Neural cell (in vitro differentiated cells): ENCODE results near the gene ZNF334. TPM values are rescaled to one million over a fixed set of nuclear protein-coding genes. Genes with fewer than 3 reads are reported as not detected.

Experiments
- H2AFZ ChIP-seq: fragments of 200-600, 300-800 bp; sonication (generic), shearing (Covaris generic); 2 replicates; pipeline ENCODE4 v1.6.0; 2014; ENCODE audit warnings: low read depth, mild to moderate bottlenecking, antibody characterized with exemption, low read length, moderate library complexity
- H3F3A ChIP-seq: fragments of 200-600 bp; shearing (Covaris generic); 2 replicates; pipeline ENCODE4 v1.6.1; 2016; ENCODE audit warnings: mild to moderate bottlenecking, moderate library complexity, mixed read lengths, antibody characterized with exemption, low read length; ENCODE audit not compliant: insufficient read depth, poor library complexity, severe bottlenecking
- H3K27ac ChIP-seq: fragments of 200-600, 300-800 bp; sonication (generic), shearing (Covaris generic); 2 replicates; pipeline ENCODE4 v1.5.1; 2014; ENCODE audit warnings: mild to moderate bottlenecking, low read length, moderate library complexity
- H3K27me3 ChIP-seq: fragments of 300-800, 200-600 bp; sonication (generic), shearing (Covaris generic); 2 replicates; pipeline ENCODE4 v1.6.0; 2014; ENCODE audit warnings: mild to moderate bottlenecking, low read depth, low read length, moderate library complexity; ENCODE audit not compliant: insufficient read depth
- H3K36me3 ChIP-seq: fragments of 300-800, 200-600 bp; sonication (generic), shearing (Covaris generic); 2 replicates; pipeline ENCODE4 v1.5.1; 2014; ENCODE audit warnings: mild to moderate bottlenecking, antibody characterized with exemption, low read length, moderate library complexity; ENCODE audit not compliant: insufficient read depth
- H3K4me2 ChIP-seq: fragments of 300-800, 200-600 bp; sonication (generic), shearing (Covaris generic); 2 replicates; pipeline ENCODE4 v1.6.0; 2014; ENCODE audit warnings: mild to moderate bottlenecking, low read length
- H3K4me3 ChIP-seq: fragments of 300-800, 200-600 bp; sonication (generic), shearing (Covaris generic); 2 replicates; pipeline ENCODE4 v1.5.1; 2014; ENCODE audit warnings: mild to moderate bottlenecking, low read length, moderate library complexity
- H3K79me2 ChIP-seq: fragments of 200-600 bp; shearing (Covaris generic); replicated peaks from 2 replicates; pipeline ENCODE4 v1.6.0; 2014; ENCODE audit warnings: mild to moderate bottlenecking, low read length, moderate library complexity; ENCODE audit not compliant: insufficient read depth
- H3K9ac ChIP-seq: fragments of 300-800, 200-600 bp; sonication (generic), shearing (Covaris generic); 2 replicates; pipeline ENCODE4 v1.6.1; 2016; ENCODE audit warnings: mild to moderate bottlenecking, low read length, mixed read lengths
- H3K9me2 ChIP-seq: fragments of 200-600 bp; shearing (Covaris generic); 2 replicates; pipeline ENCODE4 v1.6.1; 2016; ENCODE audit warnings: mild to moderate bottlenecking, low read length, mixed read lengths; ENCODE audit not compliant: insufficient read depth
- H3K9me3 ChIP-seq: fragments of 200-600, 300-800 bp; sonication (generic), shearing (Covaris generic); 2 replicates; pipeline ENCODE4 v1.6.1; 2016; ENCODE audit warnings: mild to moderate bottlenecking, mixed run types, low read length, moderate library complexity, mixed read lengths
- H4K20me1 ChIP-seq: fragments of 200-600 bp; shearing (Covaris generic); 2 replicates; pipeline ENCODE4 v1.6.1; 2016; ENCODE audit warnings: mild to moderate bottlenecking, mixed run types; ENCODE audit not compliant: insufficient read depth
- EP300 ChIP-seq: fragments of 450-650 bp; conservative IDR thresholded peaks from 2 replicates; pipeline ENCODE4 v1.6.1; 2014; ENCODE audit warnings: antibody characterized with exemption, mild to moderate bottlenecking, moderate library complexity; ENCODE audit not compliant: poor library complexity, severe bottlenecking
- EZH2 ChIP-seq: fragments of 200-600, 300-800 bp; shearing (Covaris generic), sonication (generic); IDR thresholded peaks from 2 replicates; pipeline ENCODE4 v1.6.1; 2014; ENCODE audit warnings: antibody characterized with exemption, low read length, borderline replicate concordance, mild to moderate bottlenecking; ENCODE audit not compliant: insufficient read depth, poor library complexity, severe bottlenecking
- MXI1 ChIP-seq: fragments of 450-650 bp; conservative IDR thresholded peaks from 2 replicates; pipeline ENCODE4 v1.6.1; 2014; ENCODE audit warnings: antibody characterized with exemption, mild to moderate bottlenecking; ENCODE audit not compliant: poor library complexity, severe bottlenecking
- POLR2AphosphoS5 ChIP-seq: IDR thresholded peaks from 2 replicates; pipeline ENCODE4 v1.6.1; 2012
- RAD21 ChIP-seq: fragments of 450-650 bp; conservative IDR thresholded peaks from 2 replicates; pipeline ENCODE4 v1.6.1; 2014; ENCODE audit warnings: antibody characterized with exemption, mild to moderate bottlenecking, moderate library complexity
- SMC3 ChIP-seq: fragments of 450-650 bp; conservative IDR thresholded peaks from 2 replicates; pipeline ENCODE4 v1.6.1; 2014; ENCODE audit warnings: antibody characterized with exemption, mild to moderate bottlenecking, moderate library complexity; ENCODE audit not compliant: poor library complexity
- TAF1 ChIP-seq: IDR thresholded peaks from 2 replicates; pipeline ENCODE4 v1.6.1; 2012; ENCODE audit warnings: low read depth
- polyA plus RNA-seq: library from polyadenylated mRNA; depleted of rRNA; stranded (reverse); fragments of >200 nt; gene quantifications from 2 replicates; pipeline ENCODE4 v1.2.3, GENCODE V29; 2014
- TF ChIP-seq, protein P1 (sequence below): IDR thresholded peaks from 2 replicates; pipeline ENCODE4 v1.6.1; 2012; ENCODE audit warnings: borderline replicate concordance
- TF ChIP-seq, protein P2 (sequence below): fragments of 450-650 bp; IDR thresholded peaks from 2 replicates; pipeline ENCODE4 v1.5.1; 2014; ENCODE audit warnings: antibody characterized with exemption, mild to moderate bottlenecking, moderate library complexity; ENCODE audit not compliant: poor library complexity, severe bottlenecking

ZNF334 gene
- polyA plus RNA-seq, 1 donor from 2014 or later, result 41.5 TPM

DNA sequence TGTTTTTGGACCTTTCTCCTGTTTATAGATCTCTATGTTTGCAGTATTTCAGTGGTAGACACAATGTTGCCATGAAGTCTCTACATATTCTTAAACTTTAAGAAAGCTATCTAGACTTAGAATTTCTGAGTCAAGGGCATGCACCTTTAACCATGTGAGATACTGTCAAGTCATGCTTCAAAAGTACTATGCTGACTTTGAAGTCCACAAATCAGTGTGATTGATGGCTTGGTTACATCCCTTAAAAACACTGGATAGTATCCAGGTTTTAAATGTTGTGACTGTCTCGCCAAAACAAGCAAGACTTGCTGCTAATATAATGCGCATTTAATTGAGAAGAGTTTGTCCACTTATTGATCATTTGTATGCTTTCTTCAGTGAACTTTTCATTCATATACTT lies 30.5 kb downstream of the ZNF334 start:
- no peak overlapping the region for H3K4me2 ChIP-seq
- no peaks in the 10 kb centered on the region for H3K9me2 ChIP-seq
- no peaks in the 10 kb centered on the region for H4K20me1 ChIP-seq
- no peak overlapping the region for H3K27ac ChIP-seq
- H2AFZ ChIP-seq, result no peak overlapping the region
- H3K9me3 ChIP-seq, result no peaks in the 10 kb centered on the region
- TF ChIP-seq TAF1 (no peak), RAD21 (no peak), MXI1 (no peak), EZH2 (no peak), EP300 (no peak), SMC3 (no peak), POLR2AphosphoS5 (no peak)
- TF ChIP-seq, protein P1, sequence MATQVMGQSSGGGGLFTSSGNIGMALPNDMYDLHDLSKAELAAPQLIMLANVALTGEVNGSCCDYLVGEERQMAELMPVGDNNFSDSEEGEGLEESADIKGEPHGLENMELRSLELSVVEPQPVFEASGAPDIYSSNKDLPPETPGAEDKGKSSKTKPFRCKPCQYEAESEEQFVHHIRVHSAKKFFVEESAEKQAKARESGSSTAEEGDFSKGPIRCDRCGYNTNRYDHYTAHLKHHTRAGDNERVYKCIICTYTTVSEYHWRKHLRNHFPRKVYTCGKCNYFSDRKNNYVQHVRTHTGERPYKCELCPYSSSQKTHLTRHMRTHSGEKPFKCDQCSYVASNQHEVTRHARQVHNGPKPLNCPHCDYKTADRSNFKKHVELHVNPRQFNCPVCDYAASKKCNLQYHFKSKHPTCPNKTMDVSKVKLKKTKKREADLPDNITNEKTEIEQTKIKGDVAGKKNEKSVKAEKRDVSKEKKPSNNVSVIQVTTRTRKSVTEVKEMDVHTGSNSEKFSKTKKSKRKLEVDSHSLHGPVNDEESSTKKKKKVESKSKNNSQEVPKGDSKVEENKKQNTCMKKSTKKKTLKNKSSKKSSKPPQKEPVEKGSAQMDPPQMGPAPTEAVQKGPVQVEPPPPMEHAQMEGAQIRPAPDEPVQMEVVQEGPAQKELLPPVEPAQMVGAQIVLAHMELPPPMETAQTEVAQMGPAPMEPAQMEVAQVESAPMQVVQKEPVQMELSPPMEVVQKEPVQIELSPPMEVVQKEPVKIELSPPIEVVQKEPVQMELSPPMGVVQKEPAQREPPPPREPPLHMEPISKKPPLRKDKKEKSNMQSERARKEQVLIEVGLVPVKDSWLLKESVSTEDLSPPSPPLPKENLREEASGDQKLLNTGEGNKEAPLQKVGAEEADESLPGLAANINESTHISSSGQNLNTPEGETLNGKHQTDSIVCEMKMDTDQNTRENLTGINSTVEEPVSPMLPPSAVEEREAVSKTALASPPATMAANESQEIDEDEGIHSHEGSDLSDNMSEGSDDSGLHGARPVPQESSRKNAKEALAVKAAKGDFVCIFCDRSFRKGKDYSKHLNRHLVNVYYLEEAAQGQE, result no peak
- TF ChIP-seq, protein P2, sequence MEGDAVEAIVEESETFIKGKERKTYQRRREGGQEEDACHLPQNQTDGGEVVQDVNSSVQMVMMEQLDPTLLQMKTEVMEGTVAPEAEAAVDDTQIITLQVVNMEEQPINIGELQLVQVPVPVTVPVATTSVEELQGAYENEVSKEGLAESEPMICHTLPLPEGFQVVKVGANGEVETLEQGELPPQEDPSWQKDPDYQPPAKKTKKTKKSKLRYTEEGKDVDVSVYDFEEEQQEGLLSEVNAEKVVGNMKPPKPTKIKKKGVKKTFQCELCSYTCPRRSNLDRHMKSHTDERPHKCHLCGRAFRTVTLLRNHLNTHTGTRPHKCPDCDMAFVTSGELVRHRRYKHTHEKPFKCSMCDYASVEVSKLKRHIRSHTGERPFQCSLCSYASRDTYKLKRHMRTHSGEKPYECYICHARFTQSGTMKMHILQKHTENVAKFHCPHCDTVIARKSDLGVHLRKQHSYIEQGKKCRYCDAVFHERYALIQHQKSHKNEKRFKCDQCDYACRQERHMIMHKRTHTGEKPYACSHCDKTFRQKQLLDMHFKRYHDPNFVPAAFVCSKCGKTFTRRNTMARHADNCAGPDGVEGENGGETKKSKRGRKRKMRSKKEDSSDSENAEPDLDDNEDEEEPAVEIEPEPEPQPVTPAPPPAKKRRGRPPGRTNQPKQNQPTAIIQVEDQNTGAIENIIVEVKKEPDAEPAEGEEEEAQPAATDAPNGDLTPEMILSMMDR, result no peak
- no peak overlapping the region for H3K4me3 ChIP-seq
- H3K27me3 ChIP-seq, result no peaks in the 10 kb centered on the region
- no peaks in the 10 kb centered on the region for H3K36me3 ChIP-seq
- no peaks in the 10 kb centered on the region for H3K79me2 ChIP-seq
- H3F3A ChIP-seq, result no peaks in the 10 kb centered on the region
- no peak overlapping the region for H3K9ac ChIP-seq

DNA sequence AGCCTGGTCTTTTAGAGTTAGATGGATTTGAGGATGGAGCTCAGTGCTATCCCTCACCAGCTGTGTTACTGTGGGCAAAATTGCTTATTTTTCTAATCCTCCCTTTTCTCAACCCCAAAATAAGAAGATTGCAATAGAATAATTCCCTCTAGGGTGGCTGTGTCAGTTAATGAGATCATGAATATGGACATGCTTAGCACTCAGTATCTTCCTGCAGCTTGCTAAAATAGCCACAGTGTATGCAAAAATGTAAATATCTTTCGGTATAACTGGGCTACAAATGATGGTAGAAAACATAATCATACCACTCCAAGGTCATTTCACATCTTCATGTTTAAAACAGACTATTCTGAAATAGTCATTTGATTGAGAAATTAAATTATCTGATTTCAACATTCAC lies 35.7 kb downstream of the ZNF334 start:
- no peak overlapping the region for H2AFZ ChIP-seq
- H3K9me2 ChIP-seq, result no peaks in the 10 kb centered on the region
- H3K4me3 ChIP-seq, result no peak overlapping the region
- H3K4me2 ChIP-seq, result no peak overlapping the region
- H3K9ac ChIP-seq, result no peak overlapping the region
- no peaks in the 10 kb centered on the region for H3K79me2 ChIP-seq
- H3K36me3 ChIP-seq, result no peaks in the 10 kb centered on the region
- H4K20me1 ChIP-seq, result no peaks in the 10 kb centered on the region
- no peaks in the 10 kb centered on the region for H3K9me3 ChIP-seq
- no peaks in the 10 kb centered on the region for H3K27me3 ChIP-seq
- no peaks in the 10 kb centered on the region for H3F3A ChIP-seq
- TF ChIP-seq SMC3 (no peak), MXI1 (no peak), POLR2AphosphoS5 (no peak), TAF1 (no peak), EZH2 (no peak), EP300 (no peak), RAD21 (no peak)
- TF ChIP-seq, protein P1, result no peak
- TF ChIP-seq, protein P2, result no peak
- no peak overlapping the region for H3K27ac ChIP-seq
